Measurements from ENCODE around the gene ALDH1A1.

ALDH1A1 gene

DNA sequence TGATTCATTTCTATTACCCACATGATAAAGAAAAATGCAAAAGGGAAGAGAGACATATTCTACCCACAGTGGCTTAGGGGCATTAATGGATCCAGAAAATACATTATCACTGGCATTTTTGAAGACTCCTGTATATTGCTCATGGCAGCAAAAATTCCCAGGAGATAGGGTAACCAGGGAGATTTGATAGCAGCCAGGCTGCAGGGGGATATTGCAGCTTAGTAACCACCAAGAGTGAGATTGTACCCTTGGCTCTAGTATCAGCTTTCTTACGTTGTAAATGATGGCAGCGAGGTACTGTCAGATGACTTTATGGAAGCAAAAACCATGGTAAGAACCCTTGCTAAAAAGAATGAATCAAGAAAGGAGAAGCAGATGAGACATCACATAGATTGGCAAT, 19.8 kb upstream of the ALDH1A1 start:
- no peaks in the 10 kb centered on the region for H3K9me3 ChIP-seq (ENCODE audit: low read depth, low read length)
- TF ChIP-seq POLR2AphosphoS5 (IDR thresholded peaks at IDR 0.05; ENCODE audit: borderline replicate concordance, low read depth, low read length) (no peak), EZH2 (IDR thresholded peaks at IDR 0.05) (no peak), FOXP2 (optimal IDR thresholded peaks at IDR 0.05; ENCODE audit: control extremely low read depth, extremely low read length, insufficient read depth) (no peak)
- no peak overlapping the region for H3K27ac ChIP-seq
- no peaks in the 10 kb centered on the region for H3K36me3 ChIP-seq (ENCODE audit: insufficient read depth, low read length)
- no peak for DNase-seq (ENCODE audit: low read depth, low spot score)
- H3K4me3 ChIP-seq: no peak overlapping the region
- H3K9ac ChIP-seq (ENCODE audit: insufficient read length): no peak overlapping the region

DNA sequence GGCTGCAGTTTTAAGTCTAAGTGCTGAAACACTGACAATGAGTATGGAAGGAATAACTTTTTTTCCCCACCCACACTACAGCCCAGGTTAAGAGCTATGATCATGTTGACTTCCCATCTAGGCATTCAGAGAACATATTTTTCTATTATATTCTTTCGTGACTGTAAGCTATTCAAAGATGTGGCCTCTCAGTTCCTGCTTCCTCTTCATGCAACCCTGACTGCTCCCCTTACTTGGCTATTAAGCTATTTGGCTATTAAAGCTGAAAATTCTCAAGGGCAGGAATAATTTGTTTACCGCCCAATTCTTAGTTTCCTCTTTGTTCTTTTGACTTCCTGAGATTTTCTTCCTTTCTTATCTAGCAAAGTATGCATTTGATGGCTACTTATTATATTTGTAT, 18.6 kb upstream of the ALDH1A1 start:
- DNase-seq (ENCODE audit: low read depth, low spot score): no peak
- TF ChIP-seq EZH2 (IDR thresholded peaks at IDR 0.05): no peak
- no peak for TF ChIP-seq POLR2AphosphoS5 (IDR thresholded peaks at IDR 0.05; ENCODE audit: borderline replicate concordance, low read depth, low read length)
- no peaks in the 10 kb centered on the region for H3K9me3 ChIP-seq (ENCODE audit: low read depth, low read length)
- no peaks in the 10 kb centered on the region for H3K36me3 ChIP-seq (ENCODE audit: insufficient read depth, low read length)
- H3K27ac ChIP-seq: peak overlapping the region; percentile 65
- H3K4me3 ChIP-seq: peak overlapping the region; percentile 2; the same call in 1 of the 2 replicates
- no peak overlapping the region for H3K9ac ChIP-seq (ENCODE audit: insufficient read length)

DNA sequence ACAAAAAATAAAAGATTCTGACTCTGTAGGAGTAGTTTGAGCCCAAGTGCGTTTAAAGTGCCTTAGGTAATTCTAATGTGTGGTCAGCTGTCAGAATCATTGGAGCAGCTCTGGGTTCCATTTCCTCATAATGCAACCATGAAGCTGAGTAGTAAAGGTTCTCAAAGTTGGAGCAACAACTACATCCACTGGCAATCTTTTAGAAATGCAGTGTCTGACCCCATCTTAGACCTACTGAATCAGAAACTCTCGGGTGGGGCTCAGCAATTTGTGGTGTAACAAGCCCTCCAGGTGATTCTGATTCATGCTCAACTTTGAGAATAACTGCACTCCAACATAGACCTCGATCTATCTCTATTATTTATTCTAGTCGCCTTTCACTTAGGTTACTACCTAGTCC, 7.6 kb upstream of the ALDH1A1 start:
- Histone ChIP-seq H3K4me3 (no peak overlapping the region), H3K36me3 (ENCODE audit: insufficient read depth, low read length) (no peaks in the 10 kb centered on the region), H3K27ac (no peak overlapping the region), H3K9ac (ENCODE audit: insufficient read length) (no peak overlapping the region), H3K9me3 (ENCODE audit: low read depth, low read length) (no peaks in the 10 kb centered on the region)
- no peak for TF ChIP-seq POLR2AphosphoS5 (IDR thresholded peaks at IDR 0.05; ENCODE audit: borderline replicate concordance, low read depth, low read length)
- no peak for TF ChIP-seq EZH2 (IDR thresholded peaks at IDR 0.05)
- TF ChIP-seq FOXP2 (optimal IDR thresholded peaks at IDR 0.05; ENCODE audit: control extremely low read depth, extremely low read length, insufficient read depth): no peak
- no peak for DNase-seq (ENCODE audit: low read depth, low spot score)

DNA sequence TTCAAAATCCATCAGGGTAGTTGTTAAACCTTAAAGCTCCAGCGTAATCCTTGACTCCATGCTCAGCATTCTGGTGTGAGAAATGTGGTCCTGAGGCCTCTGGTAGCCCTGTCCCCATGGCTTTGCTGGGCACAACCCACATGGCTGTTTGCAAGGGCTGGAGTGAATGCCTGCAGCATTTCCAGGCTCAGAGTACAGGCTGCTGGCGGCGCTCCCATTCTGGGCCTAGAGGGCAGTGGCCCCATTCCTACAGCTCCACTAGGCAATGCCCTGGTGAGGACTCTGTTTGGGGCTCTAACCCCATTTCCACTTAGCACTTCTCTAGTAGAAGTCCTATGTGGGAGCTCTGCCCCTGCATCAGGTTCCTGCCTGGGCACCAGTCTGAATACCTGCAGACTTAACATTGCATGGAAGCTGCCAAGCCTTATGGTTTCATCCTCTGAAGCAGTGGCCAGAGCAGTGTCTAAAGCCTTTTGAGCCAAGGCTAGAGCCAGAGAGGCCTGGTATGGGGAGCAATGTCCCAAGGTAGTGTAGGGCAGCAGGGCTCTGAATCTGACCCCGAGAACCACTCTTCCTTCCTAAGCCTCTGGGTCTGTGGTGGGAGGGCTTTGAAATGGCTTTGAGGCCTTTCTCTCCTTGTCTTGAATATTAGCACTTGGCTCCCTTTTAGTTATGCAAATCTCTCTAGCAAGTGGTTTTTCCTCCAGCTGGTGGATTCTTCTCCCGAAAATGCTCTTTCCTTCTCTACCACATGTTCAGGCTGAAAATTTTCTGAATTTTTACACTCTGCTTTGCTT, 5.8 kb upstream of the ALDH1A1 start:
- no peaks in the 10 kb centered on the region for H3K9me3 ChIP-seq (ENCODE audit: low read depth, low read length)
- no peak for DNase-seq (ENCODE audit: low read depth, low spot score)
- H3K9ac ChIP-seq (ENCODE audit: insufficient read length): no peak overlapping the region
- TF ChIP-seq POLR2AphosphoS5 (IDR thresholded peaks at IDR 0.05; ENCODE audit: borderline replicate concordance, low read depth, low read length): no peak
- TF ChIP-seq FOXP2 (optimal IDR thresholded peaks at IDR 0.05; ENCODE audit: control extremely low read depth, extremely low read length, insufficient read depth): no peak
- no peak overlapping the region for H3K4me3 ChIP-seq
- no peak overlapping the region for H3K27ac ChIP-seq
- H3K36me3 ChIP-seq (ENCODE audit: insufficient read depth, low read length): no peaks in the 10 kb centered on the region

DNA sequence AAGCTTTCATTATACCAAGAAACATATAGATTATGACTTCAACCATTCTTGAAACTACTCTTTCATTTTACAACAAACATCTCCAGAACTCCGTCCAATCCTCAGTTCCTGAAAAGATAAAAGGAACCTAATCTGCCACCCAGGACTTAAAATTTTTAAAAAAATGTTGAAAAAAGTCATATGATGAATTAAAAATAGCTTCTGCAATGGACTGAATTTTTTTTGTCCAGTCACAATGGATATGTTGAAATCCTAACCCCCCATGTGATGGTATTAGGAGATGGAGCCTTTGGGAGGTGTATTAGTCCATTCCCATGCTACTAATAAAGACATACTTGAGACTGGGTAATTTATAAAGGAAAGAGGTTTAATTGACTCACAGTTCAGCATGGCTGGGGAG, 2.7 kb upstream of the ALDH1A1 start:
- H3K9me3 ChIP-seq (ENCODE audit: low read depth, low read length): no peaks in the 10 kb centered on the region
- TF ChIP-seq POLR2AphosphoS5 (IDR thresholded peaks at IDR 0.05; ENCODE audit: borderline replicate concordance, low read depth, low read length) (no peak), EZH2 (IDR thresholded peaks at IDR 0.05) (no peak), FOXP2 (optimal IDR thresholded peaks at IDR 0.05; ENCODE audit: control extremely low read depth, extremely low read length, insufficient read depth) (no peak)
- no peak for DNase-seq (ENCODE audit: low read depth, low spot score)
- peak overlapping the region; percentile 16; the same call in 1 of the 2 replicates for H3K27ac ChIP-seq
- H3K4me3 ChIP-seq: no peak overlapping the region
- H3K9ac ChIP-seq (ENCODE audit: insufficient read length): no peak overlapping the region
- H3K36me3 ChIP-seq (ENCODE audit: insufficient read depth, low read length): no peaks in the 10 kb centered on the region

DNA sequence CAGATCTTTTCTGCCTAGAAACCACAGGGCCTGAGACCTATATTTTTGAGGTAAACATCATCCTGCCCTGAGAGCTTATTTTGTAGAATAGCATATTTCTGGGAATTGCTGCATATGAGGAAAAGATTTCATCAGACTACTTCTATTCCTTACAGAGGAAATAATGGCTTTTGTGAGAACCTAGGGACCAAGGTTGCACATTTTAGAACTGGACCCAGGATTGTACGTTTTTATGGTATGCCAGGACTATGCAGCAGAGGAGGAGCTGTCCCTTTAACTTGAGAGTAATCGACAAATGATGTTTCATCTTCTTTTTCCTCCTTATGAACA, 2.2 kb upstream of the ALDH1A1 start:
- no peak for TF ChIP-seq EZH2 (IDR thresholded peaks at IDR 0.05)
- no peak for TF ChIP-seq FOXP2 (optimal IDR thresholded peaks at IDR 0.05; ENCODE audit: control extremely low read depth, extremely low read length, insufficient read depth)
- TF ChIP-seq POLR2AphosphoS5 (IDR thresholded peaks at IDR 0.05; ENCODE audit: borderline replicate concordance, low read depth, low read length): no peak
- Histone ChIP-seq H3K4me3 (no peak overlapping the region), H3K9me3 (ENCODE audit: low read depth, low read length) (no peaks in the 10 kb centered on the region), H3K36me3 (ENCODE audit: insufficient read depth, low read length) (no peaks in the 10 kb centered on the region), H3K9ac (ENCODE audit: insufficient read length) (no peak overlapping the region), H3K27ac (peak overlapping the region; percentile 16; the same call in 1 of the 2 replicates)
- no peak for DNase-seq (ENCODE audit: low read depth, low spot score)

DNA sequence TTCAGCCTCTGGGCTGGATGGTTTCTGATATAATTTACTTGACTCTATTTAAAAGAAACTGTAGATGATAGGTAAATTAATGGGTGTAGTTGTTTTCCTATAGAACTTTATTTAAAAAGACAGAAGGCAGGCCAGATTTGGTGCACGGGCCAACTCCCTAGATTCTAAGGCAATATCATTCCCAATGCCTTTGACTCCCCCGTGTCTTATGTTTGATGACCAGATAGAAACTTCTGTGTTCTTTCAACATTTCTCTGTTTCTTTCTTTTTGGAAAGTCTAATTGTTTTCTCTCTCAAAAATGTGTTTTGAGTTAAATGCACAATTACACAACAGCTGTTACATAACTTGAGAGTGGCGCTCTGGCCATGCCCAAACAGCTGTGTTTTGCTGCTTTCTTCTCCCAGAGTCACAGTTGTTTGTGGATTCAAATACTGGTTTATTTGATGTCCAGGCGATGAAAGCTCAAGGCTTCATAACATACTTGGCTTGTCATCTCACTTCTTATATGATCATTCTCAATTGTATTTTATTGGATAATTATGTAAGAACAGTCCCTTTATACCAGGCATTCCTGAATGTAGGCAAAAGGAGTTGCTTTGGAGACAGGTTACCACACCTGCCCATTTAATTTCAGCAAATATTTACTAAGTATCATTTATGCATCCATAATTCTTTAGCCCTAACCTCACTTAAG, 1.7 kb upstream of the ALDH1A1 start:
- H3K9me3 ChIP-seq (ENCODE audit: low read depth, low read length): no peaks in the 10 kb centered on the region
- DNase-seq (ENCODE audit: low read depth, low spot score): no peak
- no peak overlapping the region for H3K4me3 ChIP-seq
- TF ChIP-seq FOXP2 (optimal IDR thresholded peaks at IDR 0.05; ENCODE audit: control extremely low read depth, extremely low read length, insufficient read depth) (no peak), EZH2 (IDR thresholded peaks at IDR 0.05) (no peak), POLR2AphosphoS5 (IDR thresholded peaks at IDR 0.05; ENCODE audit: borderline replicate concordance, low read depth, low read length) (no peak)
- H3K36me3 ChIP-seq (ENCODE audit: insufficient read depth, low read length): no peaks in the 10 kb centered on the region
- no peak overlapping the region for H3K9ac ChIP-seq (ENCODE audit: insufficient read length)
- no peak overlapping the region for H3K27ac ChIP-seq

DNA sequence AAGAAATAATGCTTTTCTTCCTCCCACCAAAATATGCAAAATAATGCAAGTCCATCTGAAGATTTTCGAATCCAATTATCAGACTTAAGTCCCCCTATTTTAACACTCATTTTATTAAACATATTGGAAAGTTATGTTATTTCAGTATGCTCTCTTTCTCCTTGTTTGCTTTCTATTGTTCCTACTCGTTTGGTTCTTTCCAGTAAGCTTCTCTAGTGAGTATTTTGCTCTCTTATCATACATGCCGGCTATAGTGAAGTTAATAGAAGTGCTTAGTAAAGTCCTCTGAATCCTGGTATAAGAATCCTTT, 517 bp downstream of the ALDH1A1 start:
- no peaks in the 10 kb centered on the region for H3K36me3 ChIP-seq (ENCODE audit: insufficient read depth, low read length)
- TF ChIP-seq FOXP2 (optimal IDR thresholded peaks at IDR 0.05; ENCODE audit: control extremely low read depth, extremely low read length, insufficient read depth) (no peak), EZH2 (IDR thresholded peaks at IDR 0.05) (no peak), POLR2AphosphoS5 (IDR thresholded peaks at IDR 0.05; ENCODE audit: borderline replicate concordance, low read depth, low read length) (no peak)
- H3K9ac ChIP-seq (ENCODE audit: insufficient read length): peak overlapping the region; percentile 56
- no peak for DNase-seq (ENCODE audit: low read depth, low spot score)
- peak overlapping the region; percentile 57 for H3K27ac ChIP-seq
- no peaks in the 10 kb centered on the region for H3K9me3 ChIP-seq (ENCODE audit: low read depth, low read length)
- H3K4me3 ChIP-seq: peak overlapping the region; percentile 67

All from SK-N-MC (cell line).